ENCODE data around the gene BOLA3. TPM values are rescaled to one million over a fixed set of nuclear protein-coding genes. Genes with fewer than 3 reads are reported as not detected.

The BOLA3 gene
- total RNA-seq, 4 donors from 2014 or later: 16.4 to 94.2 (median 78.6) TPM

DNA sequence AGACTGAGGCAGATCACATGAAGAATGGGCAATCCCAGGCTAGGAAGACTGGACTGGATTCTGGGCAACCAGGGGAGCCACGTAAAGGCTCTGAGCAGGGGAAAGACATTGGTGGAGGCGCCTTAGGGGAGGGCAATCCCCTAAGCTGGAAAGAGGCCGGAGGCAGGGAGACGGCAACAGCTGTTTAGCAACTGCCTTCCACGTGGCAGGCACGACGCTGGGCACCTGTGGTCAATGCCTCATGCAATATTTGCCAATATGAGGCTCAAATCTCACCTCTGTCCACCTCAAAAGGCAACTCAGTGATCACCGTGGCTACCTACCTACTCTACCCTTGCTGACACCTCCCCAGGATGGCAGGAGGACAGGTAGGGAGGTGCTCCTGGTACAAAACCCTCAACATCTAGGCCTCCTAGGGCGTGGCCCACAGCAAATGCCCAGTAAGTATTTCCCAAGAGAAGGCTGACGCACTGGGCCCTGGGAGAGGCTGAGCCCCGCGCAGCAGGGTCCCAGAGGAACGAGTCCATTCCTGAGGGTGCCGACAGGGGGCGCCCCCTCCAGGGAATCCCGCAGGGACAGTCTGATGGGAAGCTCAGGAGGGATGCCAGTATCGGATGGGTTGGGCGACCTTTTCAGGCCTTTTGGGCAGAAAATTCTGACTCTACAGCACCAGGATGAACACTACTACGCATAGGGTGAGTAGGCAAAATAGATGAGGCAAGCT is 8.9 kb downstream of the BOLA3 start:
- intact Hi-C loops (cut with DNase I): no loop called here
- Histone ChIP-seq H3K27ac (no peak overlapping the region), H3K27me3 (no peaks in the 10 kb centered on the region), H3K9me3 (no peaks in the 10 kb centered on the region), H3K4me1 (no peaks in the 10 kb centered on the region), H3K4me3 (replicated peaks in 1 of 3) (no peak overlapping the region), H3K36me3 (no peaks in the 10 kb centered on the region)
- no peak for DNase-seq
- 88 to 96% methylated on average over 10 to 19 of the region's 19 CpGs for WGBS, 2 donors
- TF ChIP-seq, protein P1, sequence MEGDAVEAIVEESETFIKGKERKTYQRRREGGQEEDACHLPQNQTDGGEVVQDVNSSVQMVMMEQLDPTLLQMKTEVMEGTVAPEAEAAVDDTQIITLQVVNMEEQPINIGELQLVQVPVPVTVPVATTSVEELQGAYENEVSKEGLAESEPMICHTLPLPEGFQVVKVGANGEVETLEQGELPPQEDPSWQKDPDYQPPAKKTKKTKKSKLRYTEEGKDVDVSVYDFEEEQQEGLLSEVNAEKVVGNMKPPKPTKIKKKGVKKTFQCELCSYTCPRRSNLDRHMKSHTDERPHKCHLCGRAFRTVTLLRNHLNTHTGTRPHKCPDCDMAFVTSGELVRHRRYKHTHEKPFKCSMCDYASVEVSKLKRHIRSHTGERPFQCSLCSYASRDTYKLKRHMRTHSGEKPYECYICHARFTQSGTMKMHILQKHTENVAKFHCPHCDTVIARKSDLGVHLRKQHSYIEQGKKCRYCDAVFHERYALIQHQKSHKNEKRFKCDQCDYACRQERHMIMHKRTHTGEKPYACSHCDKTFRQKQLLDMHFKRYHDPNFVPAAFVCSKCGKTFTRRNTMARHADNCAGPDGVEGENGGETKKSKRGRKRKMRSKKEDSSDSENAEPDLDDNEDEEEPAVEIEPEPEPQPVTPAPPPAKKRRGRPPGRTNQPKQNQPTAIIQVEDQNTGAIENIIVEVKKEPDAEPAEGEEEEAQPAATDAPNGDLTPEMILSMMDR (IDR thresholded peaks at IDR 0.05): no peak
- no peak for TF ChIP-seq POLR2A (IDR thresholded peaks at IDR 0.05)

DNA sequence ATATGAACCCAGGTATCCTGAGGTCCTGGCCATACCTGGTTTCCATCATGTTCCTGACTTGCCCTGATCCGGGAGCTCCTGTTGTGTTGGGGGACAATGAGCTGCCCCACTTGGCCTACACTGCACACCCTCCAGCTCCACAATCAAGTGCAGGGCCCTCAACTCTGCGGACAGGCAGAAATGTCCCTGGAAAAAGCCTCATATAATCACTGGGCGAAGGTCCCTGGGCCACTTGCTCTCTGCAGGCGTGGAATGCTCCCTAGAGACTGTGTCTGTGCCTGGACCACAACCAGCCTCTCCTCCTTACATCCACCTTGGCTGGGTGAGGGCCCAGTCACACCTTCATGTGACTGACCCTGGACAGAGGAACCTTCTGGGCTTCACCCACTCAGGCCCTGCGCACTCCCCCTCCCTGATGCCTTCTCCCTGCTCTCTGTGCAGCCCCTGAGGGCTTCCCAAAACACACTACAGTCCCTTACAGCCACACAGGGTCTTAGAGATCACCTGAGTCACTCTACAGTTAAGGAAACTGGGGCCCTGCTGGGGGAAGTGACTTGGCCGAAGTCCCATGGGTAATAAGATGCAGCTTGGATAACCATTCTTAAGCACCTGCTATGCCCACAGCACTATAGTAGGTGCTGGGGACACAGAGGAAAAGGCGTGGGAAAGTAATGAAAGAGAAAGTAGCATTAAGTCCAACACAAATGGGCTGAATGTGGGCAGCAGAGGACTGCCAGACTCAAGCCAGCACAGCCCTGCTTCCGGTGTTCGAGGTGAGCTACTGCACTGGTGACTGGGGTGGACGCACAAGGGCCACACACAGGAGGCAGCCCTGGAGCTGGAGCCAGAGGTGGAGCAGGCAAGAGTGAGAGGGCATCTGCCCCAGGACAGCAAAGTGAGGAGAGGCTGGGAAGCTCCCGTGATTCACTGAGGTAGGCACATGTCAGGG is 9.8 kb downstream of the BOLA3 start:
- H3K36me3 ChIP-seq: no peaks in the 10 kb centered on the region
- H3K4me1 ChIP-seq: no peaks in the 10 kb centered on the region
- no peak for TF ChIP-seq POLR2A (IDR thresholded peaks at IDR 0.05)
- TF ChIP-seq, protein P1 (IDR thresholded peaks at IDR 0.05): no peak
- no peak overlapping the region for H3K27ac ChIP-seq
- intact Hi-C loops (cut with DNase I): no loop called here
- DNase-seq: no peak
- WGBS, 2 donors: 92 to 94% methylated on average over 10 to 11 of the region's 11 CpGs
- no peak overlapping the region for H3K4me3 ChIP-seq (replicated peaks in 1 of 3)
- H3K9me3 ChIP-seq: no peaks in the 10 kb centered on the region
- no peaks in the 10 kb centered on the region for H3K27me3 ChIP-seq

DNA sequence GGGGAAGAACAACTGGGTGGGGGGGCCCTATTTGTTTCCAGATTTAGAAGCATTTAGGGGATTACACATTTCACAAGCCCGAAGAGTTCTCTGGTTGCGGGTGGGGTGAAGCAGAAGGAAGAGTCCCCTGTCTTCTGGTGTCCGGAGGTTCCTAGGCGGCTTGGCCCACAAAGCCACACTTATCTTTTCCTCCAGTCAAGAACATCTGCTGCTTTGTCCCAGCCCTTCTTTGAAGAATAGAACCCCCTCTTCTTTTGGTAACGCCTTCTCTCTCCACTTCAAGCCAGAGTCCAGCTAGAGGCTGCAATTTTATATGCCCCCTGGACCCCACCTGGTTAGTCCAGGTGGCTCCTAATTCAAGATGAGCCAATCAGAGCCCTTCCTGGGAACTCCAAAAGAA is 15.8 kb downstream of the BOLA3 start:
- Histone ChIP-seq H3K36me3 (no peaks in the 10 kb centered on the region), H3K27me3 (no peaks in the 10 kb centered on the region), H3K4me1 (no peaks in the 10 kb centered on the region), H3K9me3 (no peaks in the 10 kb centered on the region), H3K27ac (no peak overlapping the region), H3K4me3 (replicated peaks in 1 of 3) (no peak overlapping the region)
- intact Hi-C loops (cut with DNase I): no loop called here
- TF ChIP-seq, protein P1 (IDR thresholded peaks at IDR 0.05): no peak
- no peak for TF ChIP-seq POLR2A (IDR thresholded peaks at IDR 0.05)
- no peak for DNase-seq
- 97% methylated on average over 5 of the region's 5 CpGs for WGBS, 2 donors

DNA sequence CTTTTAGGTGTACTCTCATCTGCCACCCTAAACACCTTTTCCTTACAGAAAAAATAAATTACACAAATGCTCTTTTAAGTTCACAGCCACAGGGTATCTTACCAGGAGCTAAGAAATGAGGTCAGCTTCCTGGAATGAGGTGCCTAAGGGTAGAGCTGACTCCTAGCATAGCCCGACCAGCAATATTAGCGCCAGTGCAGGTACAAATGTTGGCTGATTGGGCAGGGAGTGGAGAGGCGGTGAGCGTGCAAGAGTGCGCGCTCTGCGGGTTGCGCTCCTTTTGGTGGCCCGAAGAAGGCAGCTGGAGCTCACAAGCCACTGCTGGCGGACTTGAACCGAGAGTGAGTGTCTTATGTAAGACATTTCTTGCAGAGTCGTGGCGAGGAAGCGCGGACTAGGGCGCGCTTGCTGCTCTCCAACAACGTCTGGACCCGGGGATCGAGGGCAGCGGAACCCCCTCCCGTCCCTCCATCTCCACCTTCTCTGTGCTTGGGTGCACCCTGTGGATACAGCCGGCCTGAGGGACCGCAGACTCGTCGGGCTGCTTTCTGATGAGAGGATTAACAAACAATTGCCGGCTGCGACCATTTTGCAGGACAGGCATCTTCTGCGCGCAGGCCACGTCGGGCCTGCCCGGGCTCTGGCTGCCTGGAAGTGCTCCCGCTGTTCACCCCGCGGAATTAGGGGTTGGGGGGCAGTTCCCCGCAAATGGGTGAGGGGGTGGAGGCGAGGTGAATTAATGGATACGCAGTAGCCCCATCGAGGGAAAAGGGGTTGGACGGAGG is 17.3 kb downstream of the BOLA3 start:
- no peak overlapping the region for H3K27ac ChIP-seq
- H3K27me3 ChIP-seq: no peaks in the 10 kb centered on the region
- no peaks in the 10 kb centered on the region for H3K36me3 ChIP-seq
- 31 to 49% methylated on average over 27 to 33 of the region's 41 CpGs for WGBS, 2 donors
- H3K9me3 ChIP-seq: no peaks in the 10 kb centered on the region
- DNase-seq: peak in 1 of 2 donors; percentile 10
- TF ChIP-seq, protein P1 (IDR thresholded peaks at IDR 0.05): no peak
- no peak for TF ChIP-seq POLR2A (IDR thresholded peaks at IDR 0.05)
- H3K4me1 ChIP-seq: no peaks in the 10 kb centered on the region
- intact Hi-C loops (cut with DNase I): no loop called here
- H3K4me3 ChIP-seq (replicated peaks in 1 of 3): no peak overlapping the region

Measured in thyroid gland (tissue), 4 donors.